ENCODE results near the gene SKAP1.

GRCh38 chr17:48307255-48307654 is 122.8 kb downstream of the SKAP1 start:
- TF ChIP-seq, protein P1, sequence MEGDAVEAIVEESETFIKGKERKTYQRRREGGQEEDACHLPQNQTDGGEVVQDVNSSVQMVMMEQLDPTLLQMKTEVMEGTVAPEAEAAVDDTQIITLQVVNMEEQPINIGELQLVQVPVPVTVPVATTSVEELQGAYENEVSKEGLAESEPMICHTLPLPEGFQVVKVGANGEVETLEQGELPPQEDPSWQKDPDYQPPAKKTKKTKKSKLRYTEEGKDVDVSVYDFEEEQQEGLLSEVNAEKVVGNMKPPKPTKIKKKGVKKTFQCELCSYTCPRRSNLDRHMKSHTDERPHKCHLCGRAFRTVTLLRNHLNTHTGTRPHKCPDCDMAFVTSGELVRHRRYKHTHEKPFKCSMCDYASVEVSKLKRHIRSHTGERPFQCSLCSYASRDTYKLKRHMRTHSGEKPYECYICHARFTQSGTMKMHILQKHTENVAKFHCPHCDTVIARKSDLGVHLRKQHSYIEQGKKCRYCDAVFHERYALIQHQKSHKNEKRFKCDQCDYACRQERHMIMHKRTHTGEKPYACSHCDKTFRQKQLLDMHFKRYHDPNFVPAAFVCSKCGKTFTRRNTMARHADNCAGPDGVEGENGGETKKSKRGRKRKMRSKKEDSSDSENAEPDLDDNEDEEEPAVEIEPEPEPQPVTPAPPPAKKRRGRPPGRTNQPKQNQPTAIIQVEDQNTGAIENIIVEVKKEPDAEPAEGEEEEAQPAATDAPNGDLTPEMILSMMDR (IDR thresholded peaks at IDR 0.05) = no peak
- TF ChIP-seq POLR2A (IDR thresholded peaks at IDR 0.05) = no peak
